A673 (cell line): ENCODE measurements around the gene FAM228A. TPM values are rescaled to one million over a fixed set of nuclear protein-coding genes. Genes with fewer than 3 reads are reported as not detected.

Source experiments
- BruUV-seq: library from RNA; stranded (reverse); fragments of 400-500 nt; replicated peaks from 2 replicates; lab custom pipeline; 2021; lab: Mats Ljungman, UMichigan
- CTCF ChIA-PET: fragments of 300-600 bp; sonication (Branson Sonifier 250); formaldehyde crosslinking; loops from one replicate; lab custom pipeline; 2022; ENCODE audit warnings: antibody characterized with exemption; lab: Charles Lee
- POLR2A ChIA-PET: fragments of 300-600 bp; sonication (Branson Sonifier 250); formaldehyde crosslinking; loops from one replicate; lab custom pipeline; 2022; ENCODE audit warnings: antibody characterized with exemption; ENCODE audit not compliant: low non-redundant PET; lab: Charles Lee
- DNase-seq: peaks from one replicate; pipeline ENCODE4 v3.0.0-alpha.2; 2015; ENCODE audit warnings: low spot score
- H3K27ac ChIP-seq: fragments of 200-600 bp; sonication (generic); 2 replicates; pipeline ENCODE4 v1.5.1; 2016; ENCODE audit warnings: mixed run types, low read depth, mild to moderate bottlenecking, mixed read lengths, antibody characterized with exemption, low read length; ENCODE audit not compliant: poor library complexity, severe bottlenecking
- H3K27me3 ChIP-seq: fragments of 200-600 bp; sonication (generic); replicated peaks from 2 replicates; pipeline ENCODE4 v1.6.1; 2017; ENCODE audit warnings: mixed run types, low read depth, mild to moderate bottlenecking, mixed read lengths, antibody characterized with exemption, low read length; ENCODE audit not compliant: insufficient read depth, poor library complexity
- H3K36me3 ChIP-seq: fragments of 200-600 bp; sonication (generic); 2 replicates; pipeline ENCODE4 v1.6.1; 2016; ENCODE audit warnings: mixed run types, mild to moderate bottlenecking, mixed read lengths, antibody characterized with exemption, low read length; ENCODE audit not compliant: insufficient read depth, poor library complexity, severe bottlenecking
- H3K4me1 ChIP-seq: fragments of 200-600 bp; sonication (generic); 2 replicates; pipeline ENCODE4 v1.6.1; 2017; ENCODE audit warnings: mixed run types, mild to moderate bottlenecking, mixed read lengths, antibody characterized with exemption, low read length; ENCODE audit not compliant: insufficient read depth, poor library complexity, severe bottlenecking
- H3K4me3 ChIP-seq: fragments of 200-600 bp; sonication (generic); 2 replicates; pipeline ENCODE4 v1.5.1; 2016; ENCODE audit warnings: low read depth, mixed run types, mild to moderate bottlenecking, mixed read lengths, low read length; ENCODE audit not compliant: poor library complexity, severe bottlenecking
- H3K9me3 ChIP-seq: fragments of 200-600 bp; sonication (generic); 2 replicates; pipeline ENCODE4 v1.6.1; 2016; ENCODE audit warnings: mixed run types, low read depth, mild to moderate bottlenecking, mixed read lengths, antibody characterized with exemption, low read length; ENCODE audit not compliant: poor library complexity, severe bottlenecking
- CTCF ChIP-seq: fragments of 300-800, 200-600 bp; sonication (generic); conservative IDR thresholded peaks from 2 replicates; pipeline ENCODE4 v1.5.1; 2017; ENCODE audit warnings: low read depth, mild to moderate bottlenecking, antibody characterized with exemption, low read length, moderate library complexity, mixed read lengths
- EZH2 ChIP-seq: fragments of 200-600 bp; sonication (generic); IDR thresholded peaks from 2 replicates; pipeline ENCODE4 v1.6.1; 2017; ENCODE audit warnings: borderline replicate concordance, low read depth, mild to moderate bottlenecking, mixed read lengths, antibody characterized with exemption, low read length; ENCODE audit not compliant: poor library complexity, severe bottlenecking
- intact Hi-C: fragments of 100-400 bp; cut with micrococcal nuclease; formaldehyde crosslinking; loops from one replicate; pipeline ENCODE4 v1.10.0; 2022; ENCODE audit not compliant: unreplicated experiment
- total RNA-seq: library from RNA; stranded (reverse); gene quantifications from 2 replicates; pipeline ENCODE4 v1.2.3, GENCODE V29; 2021

The FAM228A gene
- total RNA-seq, 1 experiment from 2014 or later = not detected

GRCh38 chr2:24228470-24228869 lies 53.6 kb downstream of the FAM228A start:
- H3K27me3 ChIP-seq = no peaks in the 10 kb centered on the region
- H3K36me3 ChIP-seq = no peaks in the 10 kb centered on the region
- no peak for TF ChIP-seq EZH2
- TF ChIP-seq CTCF = peak; percentile 52; the same call in 1 of the 2 replicates
- no peaks in the 10 kb centered on the region for H3K4me1 ChIP-seq
- H3K27ac ChIP-seq = no peak overlapping the region
- DNase-seq = peak; percentile 24
- CTCF ChIA-PET = no interaction called here
- BruUV-seq = no TSS peak
- POLR2A ChIA-PET = no interaction called here
- intact Hi-C loops = no loop called here
- H3K9me3 ChIP-seq = no peaks in the 10 kb centered on the region
- H3K4me3 ChIP-seq = no peak overlapping the region

GRCh38 chr2:24231461-24231881 lies 56.6 kb downstream of the FAM228A start:
- BruUV-seq = no TSS peak
- H3K36me3 ChIP-seq = no peaks in the 10 kb centered on the region
- ChIA-PET POLR2A (no interaction called here), CTCF (no interaction called here)
- H3K27me3 ChIP-seq = no peaks in the 10 kb centered on the region
- no peak overlapping the region for H3K27ac ChIP-seq
- intact Hi-C loops = loop anchor here (5.0 kb wide), 1 partner anchor 151 kb away; no protein-coding TSS in a partner anchor
- H3K4me1 ChIP-seq = no peaks in the 10 kb centered on the region
- no peak for DNase-seq
- H3K9me3 ChIP-seq = no peaks in the 10 kb centered on the region
- H3K4me3 ChIP-seq = no peak overlapping the region
- TF ChIP-seq EZH2 (no peak), CTCF (no peak)

GRCh38 chr2:24233321-24233720 lies 58.5 kb downstream of the FAM228A start:
- ChIA-PET CTCF (no interaction called here), POLR2A (interaction anchor here (0.7 kb wide), 1 partner anchor 723 kb away, joined by 3 read pairs; no protein-coding TSS in a partner anchor)
- Histone ChIP-seq H3K36me3 (no peaks in the 10 kb centered on the region), H3K4me1 (no peaks in the 10 kb centered on the region), H3K27me3 (no peaks in the 10 kb centered on the region), H3K4me3 (no peak overlapping the region), H3K9me3 (no peaks in the 10 kb centered on the region), H3K27ac (no peak overlapping the region)
- intact Hi-C loops = loop anchor here (5.0 kb wide), 1 partner anchor 149 kb away; no protein-coding TSS in a partner anchor
- no peak for DNase-seq
- no TSS peak for BruUV-seq
- TF ChIP-seq CTCF = no peak
